SKM-1 treated with dmso at 0.1 percent for 144 hours (cell line): ENCODE data around the gene C1QTNF9B.
"Not testable (repeated sequence)": the region's sequence is repeated elsewhere in the genome, so short reads cannot be mapped to it uniquely, and the experiment has no call there.

Experiments
- DNase-seq: peaks from one replicate; lab custom pipeline; 2025; ENCODE audit not compliant: unreplicated experiment; lab: John Stamatoyannopoulos, UW

Gene C1QTNF9B

DNA sequence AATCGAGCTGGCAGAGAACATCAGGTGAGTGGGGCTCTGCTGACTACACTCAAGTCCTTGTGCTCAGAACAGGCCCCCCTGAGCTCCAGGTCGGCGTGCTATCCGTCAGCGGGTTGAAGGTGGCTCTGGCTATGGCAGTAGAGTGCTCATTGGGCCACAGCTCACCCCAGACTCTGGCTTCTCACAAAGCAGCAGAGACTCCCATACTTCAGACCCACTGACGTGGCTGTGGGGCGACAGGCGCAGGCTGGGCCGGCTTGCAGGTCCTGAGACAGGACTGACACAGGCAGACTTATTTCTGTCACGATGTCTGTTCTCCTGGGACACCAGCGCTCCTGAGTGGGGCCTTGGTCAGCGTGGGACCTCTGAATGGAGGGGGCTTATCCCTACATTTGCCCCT is 2.6 kb downstream of the C1QTNF9B start:
- not testable (repeated sequence) for DNase-seq

DNA sequence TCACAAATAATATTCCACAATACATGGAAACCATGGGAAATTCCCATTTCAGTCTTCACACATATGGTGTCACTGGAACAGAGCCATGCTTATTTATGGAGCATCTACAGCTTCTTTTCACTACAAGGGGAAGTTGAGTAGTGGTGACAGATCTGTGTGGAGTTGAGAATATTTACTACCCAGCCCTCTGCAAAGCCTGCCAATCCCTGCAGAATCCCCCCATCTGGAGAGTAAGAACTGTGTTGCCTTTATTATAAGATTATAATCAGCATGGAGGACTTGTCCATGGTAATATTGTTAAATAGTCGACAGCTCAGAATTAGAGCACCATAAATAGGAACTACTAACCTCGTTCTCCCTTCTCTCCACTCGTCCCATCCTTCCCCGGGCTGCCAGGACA is 3.5 kb downstream of the C1QTNF9B start:
- DNase-seq, result not testable (repeated sequence)

- peak; percentile 12 for DNase-seq
These were observed 7.4 kb downstream of the C1QTNF9B start for GRCh38 chr13:23889615-23890607.

- DNase-seq, result peak; percentile 92
These were observed 8.4 kb downstream of the C1QTNF9B start, which contains the start of gene MIPEP for GRCh38 chr13:23888658-23889614. Gene MIPEP, minus strand, starts transcription at chr13:23889400. Its CDS starts 80 bp downstream, at chr13:23889320.

GRCh38 chr13:23884361-23884760 is 12.9 kb downstream of the C1QTNF9B start:
- DNase-seq, result not testable (repeated sequence)

DNA sequence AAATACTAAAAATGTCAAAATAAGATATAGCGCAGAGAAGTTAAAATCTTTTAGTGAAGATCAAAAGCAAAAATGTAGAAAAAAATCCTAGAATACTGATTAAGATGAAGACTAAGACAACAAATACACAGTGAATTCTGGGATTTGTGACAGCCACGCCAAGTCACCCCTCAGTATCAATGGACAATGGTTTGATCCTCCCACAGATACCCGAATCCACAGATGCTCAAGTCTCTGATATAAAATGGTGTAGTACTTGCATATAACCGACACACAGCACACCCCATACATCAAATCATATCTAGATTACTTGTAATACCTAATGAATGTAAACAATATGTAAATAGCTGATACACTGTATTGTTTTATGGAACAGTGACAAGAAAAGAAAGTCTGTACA is 14.0 kb downstream of the C1QTNF9B start:
- DNase-seq, result no peak

- DNase-seq, result not testable (repeated sequence)
These were observed 15.9 kb downstream of the C1QTNF9B start for GRCh38 chr13:23881402-23881800.

DNA sequence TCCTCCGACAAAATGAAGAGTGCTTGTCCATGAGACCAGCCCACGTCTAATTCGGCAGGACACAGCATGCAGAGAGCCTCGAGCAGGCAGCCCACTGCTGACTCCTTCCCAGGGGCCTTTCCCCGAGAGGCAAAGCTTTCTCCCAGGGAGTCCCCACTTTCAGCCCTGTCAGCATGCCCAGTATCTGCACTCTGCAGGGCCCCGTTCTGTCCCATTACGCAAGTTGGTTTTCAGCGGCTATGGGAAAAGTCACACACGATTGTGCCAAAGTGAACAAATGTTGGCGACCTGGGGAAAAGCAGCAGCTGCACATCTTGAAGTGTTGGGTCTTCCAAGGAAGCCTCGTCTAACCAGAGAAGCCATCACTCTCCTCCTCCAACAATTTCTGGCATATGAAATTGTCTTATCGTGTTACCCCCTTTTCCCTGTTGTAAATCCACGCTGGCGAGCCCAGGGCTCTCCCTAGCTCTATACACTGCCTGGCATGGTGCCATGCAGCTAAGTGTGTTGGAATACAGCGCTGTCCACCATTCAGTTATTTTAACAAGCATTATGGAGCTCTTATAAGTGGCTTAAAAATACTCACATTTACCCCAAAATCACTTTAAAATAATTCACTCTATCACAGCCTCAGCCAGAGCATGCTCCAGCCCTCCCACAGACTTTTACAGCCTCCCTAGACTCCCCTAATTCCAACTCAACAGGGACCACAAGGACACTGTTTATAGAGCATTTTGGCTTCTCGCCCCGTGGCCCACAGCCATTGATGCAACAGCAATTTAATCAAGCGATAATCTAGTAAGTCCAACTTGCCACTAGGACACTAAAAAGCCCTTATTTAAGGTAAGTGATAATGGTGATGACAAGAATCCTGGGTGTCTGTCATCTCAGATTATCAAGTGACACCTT is 16.6 kb downstream of the C1QTNF9B start:
- DNase-seq, result not testable (repeated sequence)

DNA sequence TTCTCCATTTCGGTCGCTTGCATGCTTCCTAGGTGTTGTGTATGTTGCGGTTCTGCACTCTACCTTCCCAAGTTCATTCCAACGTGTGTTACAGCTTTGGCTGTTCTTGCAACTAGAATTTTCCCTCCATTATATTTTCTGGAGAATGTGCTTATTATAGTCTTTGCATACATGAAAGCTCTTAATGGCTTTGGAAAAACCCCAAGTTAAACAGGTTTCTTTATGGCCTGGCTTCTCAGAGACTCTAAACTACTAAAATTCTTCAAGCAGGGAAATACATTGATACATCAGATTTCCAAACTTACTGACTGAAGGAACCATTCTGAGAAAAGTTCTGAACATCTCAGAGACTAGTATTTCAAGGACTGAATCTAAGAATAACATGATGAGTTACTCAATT is 20.0 kb downstream of the C1QTNF9B start:
- DNase-seq, result no peak

- peak; percentile 1 for DNase-seq
These were observed 21.0 kb downstream of the C1QTNF9B start for GRCh38 chr13:23876265-23876664.

- DNase-seq, result peak; percentile 29
These were observed 25.6 kb downstream of the C1QTNF9B start for GRCh38 chr13:23871616-23872220.

DNA sequence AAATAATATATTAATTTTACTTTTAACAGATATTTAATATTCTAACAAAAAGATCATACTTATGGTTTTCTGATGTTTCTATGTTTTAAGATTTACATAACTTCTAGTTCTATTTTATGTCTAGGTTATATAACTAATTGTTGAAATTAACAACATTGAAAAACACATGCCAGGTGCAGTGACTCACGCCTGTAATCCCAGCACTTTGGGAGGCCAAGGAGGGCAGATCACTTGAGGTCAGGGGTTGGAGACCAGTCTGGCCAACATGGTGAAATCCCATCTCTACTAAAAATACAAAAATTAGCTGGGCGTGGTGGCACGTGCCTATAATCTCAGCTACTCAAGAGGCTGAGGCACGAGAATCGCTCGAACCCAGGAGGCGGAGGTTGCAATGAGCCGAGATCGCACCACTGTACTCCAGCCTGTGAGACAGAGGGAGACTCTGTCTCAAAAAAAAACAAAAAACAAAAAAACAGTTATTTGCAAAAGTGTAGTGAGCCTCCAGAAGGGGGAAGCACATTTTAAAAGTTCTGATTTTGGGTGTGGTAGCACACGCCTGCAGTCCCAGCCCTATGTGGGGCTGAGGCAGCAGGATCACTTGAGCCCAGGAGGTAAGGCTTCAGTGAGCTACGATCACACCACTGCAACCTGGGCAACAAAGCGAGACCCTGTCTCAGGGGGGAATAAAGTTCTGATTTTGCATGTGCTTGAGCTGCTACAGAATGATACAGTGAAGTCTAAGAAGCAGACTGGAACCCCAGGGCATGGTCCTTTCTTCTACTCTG is 26.8 kb downstream of the C1QTNF9B start:
- no peak for DNase-seq

- DNase-seq, result no peak
These were observed 28.8 kb downstream of the C1QTNF9B start for GRCh38 chr13:23868521-23868920.

DNA sequence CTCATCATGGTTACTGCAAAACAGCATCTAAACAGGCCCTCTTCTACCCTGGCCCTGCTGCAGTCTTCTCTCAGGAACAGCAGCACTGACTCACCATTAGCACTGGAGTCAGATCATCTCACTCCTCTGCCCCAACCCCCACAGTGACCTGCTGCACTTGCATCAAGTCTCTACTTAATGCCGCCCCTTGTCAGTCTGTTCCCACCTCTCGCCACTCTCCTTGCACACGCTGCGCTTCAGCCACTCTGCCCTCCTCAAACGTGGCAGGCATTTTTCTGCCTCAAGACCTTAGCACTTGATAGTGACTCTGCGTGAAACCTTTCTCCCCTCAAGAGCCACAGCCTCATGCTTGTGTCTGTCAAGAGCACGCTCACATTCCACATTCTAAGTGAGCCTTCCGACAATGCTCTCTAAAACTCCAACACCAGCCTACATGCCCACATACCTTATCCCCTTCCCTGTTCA is 30.2 kb downstream of the C1QTNF9B start:
- DNase-seq, result no peak

GRCh38 chr13:23866420-23867026 is 30.8 kb downstream of the C1QTNF9B start:
- DNase-seq, result no peak

- DNase-seq, result no peak
These were observed 31.4 kb downstream of the C1QTNF9B start for GRCh38 chr13:23865906-23866305.

GRCh38 chr13:23865026-23865425 is 32.3 kb downstream of the C1QTNF9B start:
- no peak for DNase-seq

DNA sequence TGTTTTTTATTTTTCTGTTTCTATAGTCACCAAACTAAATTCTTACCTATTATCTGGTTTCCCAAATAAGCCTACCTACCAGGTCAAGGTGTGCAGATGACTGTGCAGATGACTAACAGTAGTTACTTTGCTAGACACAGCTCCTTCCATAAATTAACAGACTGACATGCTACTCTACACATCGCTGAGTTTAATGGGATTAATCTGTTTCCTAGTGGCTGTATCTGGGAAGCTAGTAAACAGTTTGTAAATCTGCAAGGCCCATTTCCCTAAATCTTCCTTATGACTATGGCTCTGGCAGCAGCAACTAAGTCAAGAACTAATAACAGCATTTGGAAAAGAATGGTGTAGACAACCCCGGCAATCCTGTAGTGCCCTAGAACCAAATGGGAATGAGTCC is 36.0 kb downstream of the C1QTNF9B start:
- DNase-seq, result no peak

GRCh38 chr13:23859904-23860303 is 37.4 kb downstream of the C1QTNF9B start:
- no peak for DNase-seq
